ENCODE results near the gene HYCC2. TPM values are rescaled to one million over a fixed set of nuclear protein-coding genes. Genes with fewer than 3 reads are reported as not detected.

Gene HYCC2
- total and polyA plus RNA-seq, 2 of the 8 experiments (the other 6 are each of a cell fraction or from before 2014, with no cell fraction given) = 0.86 to 8.0 TPM

DNA sequence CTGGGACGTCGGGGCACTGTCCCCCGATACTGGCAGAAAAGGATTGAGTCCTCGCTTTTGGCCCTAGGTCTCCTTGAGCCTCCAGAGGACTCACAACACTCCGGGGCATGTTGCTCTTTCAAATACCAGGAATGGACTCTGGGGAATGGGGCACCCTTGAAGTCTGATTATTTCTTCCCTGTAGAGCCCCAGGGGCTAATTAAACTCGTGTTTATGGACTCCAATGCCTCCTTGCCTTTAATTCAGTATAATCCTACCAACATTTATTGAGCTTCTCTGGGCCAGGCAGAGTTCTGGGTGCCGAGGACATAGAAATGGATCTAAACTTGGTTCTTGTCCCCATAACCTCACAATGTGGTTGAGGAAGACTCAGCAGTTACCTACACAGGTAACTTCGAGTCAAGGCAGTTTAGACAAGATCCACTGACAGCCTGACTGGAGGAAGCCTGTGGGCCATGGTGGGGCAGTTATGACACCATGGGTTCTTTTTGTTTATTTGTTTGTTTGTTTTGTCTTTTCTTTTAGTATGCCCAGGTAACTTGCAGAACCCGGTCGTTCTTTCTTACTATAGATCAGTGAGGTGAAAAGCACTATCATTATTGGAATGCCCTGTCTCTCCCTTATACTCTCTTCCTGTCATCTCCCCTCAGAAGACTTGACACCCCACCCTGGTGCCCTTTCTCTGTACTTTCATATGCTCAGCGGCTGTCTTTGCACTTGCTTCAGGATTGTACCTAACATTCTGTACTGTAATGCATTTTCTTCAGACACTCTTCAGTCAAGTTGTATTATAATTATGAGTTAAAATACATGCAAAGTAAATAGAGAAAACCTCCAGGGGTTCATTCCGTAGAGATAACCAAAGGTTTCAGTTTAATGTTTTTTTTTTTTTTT, 47.7 kb upstream of the HYCC2 start:
- no peak overlapping the region for H3K27ac ChIP-seq (ENCODE audit: low read depth, low read length)
- H4K5ac ChIP-seq (ENCODE audit: insufficient read length, low read depth, low read length) = no peak overlapping the region
- no peak overlapping the region for H3K4ac ChIP-seq (replicated peaks; ENCODE audit: insufficient read length, low read depth, low read length)
- FAIRE-seq (no peak), DNase-seq (ENCODE audit: low read depth in 1 of 2, low spot score in 2 of 2) (no peak)
- no peak overlapping the region for H4K91ac ChIP-seq (replicated peaks; ENCODE audit: insufficient read length, low read length)
- H3K4me2 ChIP-seq (ENCODE audit: insufficient read depth in 1 of 2, low read depth in 2 of 2, low read length in 2 of 2) = peak overlapping the region; percentile 54 to 71
- no peak overlapping the region for H3K14ac ChIP-seq (ENCODE audit: insufficient read length)
- H3K79me2 ChIP-seq (ENCODE audit: control insufficient read depth in 1 of 2, insufficient read depth in 2 of 2, low read length in 2 of 2) = no peaks in the 10 kb centered on the region
- H3K27me3 ChIP-seq (replicated peaks in 1 of 4; ENCODE audit: control insufficient read depth in 3 of 4, extremely low read depth in 1 of 4, insufficient read depth in 3 of 4, low read length in 3 of 4) = no peaks in the 10 kb centered on the region
- no peak overlapping the region for H2BK5ac ChIP-seq (ENCODE audit: low read depth, low read length)
- peak overlapping the region in 2 of 4 experiments; percentile 8 to 29; a peak in 3 of 7 replicates for H3K9ac ChIP-seq (replicated peaks in 1 of 4; ENCODE audit: extremely low read depth in 1 of 4, low read depth in 3 of 4, low read length in 3 of 4)
- H3K4me3 ChIP-seq (ENCODE audit: extremely low read depth in 1 of 4, insufficient read depth in 2 of 4, low read depth in 3 of 4, low read length in 4 of 4) = peak overlapping the region; percentile 31 to 67 (median 54)
- H3K4me1 ChIP-seq (replicated peaks in 1 of 4; ENCODE audit: control insufficient read depth in 3 of 4, insufficient read depth in 4 of 4, low read length in 3 of 4) = peaks cover 6 to 13% (median 8%) of the 10 kb centered on the region in 4 experiments
- H2AFZ ChIP-seq (ENCODE audit: low read length) = peak overlapping the region; percentile 8; the same call in 1 of the 2 replicates
- H3K23ac ChIP-seq (ENCODE audit: insufficient read length) = no peak overlapping the region
- no peaks in the 10 kb centered on the region for H3K79me1 ChIP-seq (ENCODE audit: low read depth, low read length)
- 50% methylated on average over 12 of the region's 12 CpGs; no CpG with 5 or more reads in 1 of the 2 experiments for WGBS, 2 experiments (ENCODE audit: extremely low coverage in 1 of 2, insufficient coverage in 1 of 2, insufficient read length in 1 of 2, insufficient replicate concordance in 2 of 2, low coverage in 1 of 2, low lambda C conversion rate in 2 of 2, missing lambda C conversion rate in 1 of 2)
- no peak overlapping the region for H2AK5ac ChIP-seq (ENCODE audit: low read depth, low read length)
- POLR2A ChIA-PET (ENCODE audit: partially characterized antibody) = interaction anchor here (1.0 to 3.7 kb wide), 2 partner anchors 47 to 155 kb away, joined by 3 to 16 read pairs; partner anchors contain the start of genes NDUFB3 and ORC2
- H3K36me3 ChIP-seq (ENCODE audit: control insufficient read depth in 2 of 4, insufficient read depth in 4 of 4, low read length in 3 of 4) = no peaks in the 10 kb centered on the region
- no peak overlapping the region for H2BK20ac ChIP-seq (ENCODE audit: low read length)
- TF ChIP-seq ATF2 (IDR thresholded peaks at IDR 0.05; ENCODE audit: low read length) (no peak), POLR2AphosphoS5 (IDR thresholded peaks at IDR 0.05; ENCODE audit: low read depth, low read length) (0 out of 2 replicates have a peak, but pooled peaks have one; percentile 8), SP1 (IDR thresholded peaks at IDR 0.05; ENCODE audit: low read depth, low read length) (peak; percentile 72)
- CTCF ChIA-PET (ENCODE audit: partially characterized antibody) = interaction anchor here (0.6 to 2.8 kb wide), 9 partner anchors 8 to 438 kb away, joined by 3 to 21 read pairs (median 8); partner anchors contain the start of gene ORC2
- peaks cover 0 to 4% of the 10 kb centered on the region in 2 experiments; a peak in 1 of 4 replicates for H3K9me3 ChIP-seq (ENCODE audit: insufficient read depth in 2 of 2, low read depth in 1 of 2, low read length in 1 of 2)
- peak overlapping the region; percentile 29; the same call in 1 of the 2 replicates for H2BK12ac ChIP-seq (ENCODE audit: low read depth, low read length)
- H2BK120ac ChIP-seq (replicated peaks; ENCODE audit: low read depth, low read length) = no peak overlapping the region
- H4K8ac ChIP-seq (ENCODE audit: extremely low read depth, insufficient read depth, low read length) = peak overlapping the region; percentile 83
- peak overlapping the region; percentile 42 for H3K18ac ChIP-seq (ENCODE audit: extremely low read depth, low read length)
- H3K23me2 ChIP-seq (ENCODE audit: low read depth, low read length) = peaks cover 9% of the 10 kb centered on the region
- no peak overlapping the region for H3K56ac ChIP-seq (replicated peaks; ENCODE audit: insufficient read length, low read depth, low read length)
- no peaks in the 10 kb centered on the region for H4K20me1 ChIP-seq (replicated peaks in 1 of 2; ENCODE audit: control insufficient read depth in 1 of 2, insufficient read depth in 2 of 2, low read length in 2 of 2)
- 0 out of 2 replicates have a peak overlapping the region, but pooled peaks have one; percentile 9 for H2BK15ac ChIP-seq (ENCODE audit: low read length)

Data from H1 (cell line).